Prostate gland (tissue), 2 donors: Measurements from ENCODE around the gene CLRN3.

Experiments
- POLR2A ChIP-seq: fragments of 450-650 bp; IDR thresholded peaks from one replicate; pipeline ENCODE4 v1.6.1; 2016; ENCODE audit warnings: antibody characterized with exemption, mild to moderate bottlenecking
- POLR2AphosphoS5 ChIP-seq: sonication (generic); formaldehyde crosslinking; IDR thresholded peaks from one replicate; pipeline ENCODE4 v1.6.1; 2017; ENCODE audit warnings: antibody characterized with exemption
- TF ChIP-seq, protein P1 (sequence below), 4 experiments: fragments of 200-600 bp in 2 of 4; fragments of 450-650 bp in 2 of 4; sonication (generic) in 2 of 4; IDR thresholded peaks; 1 replicate in 3 of 4; 2 replicates in 1 of 4; pipeline ENCODE4 v1.5.1; 2016 to 2019; ENCODE audit warnings: antibody characterized with exemption in 4 of 4, mild to moderate bottlenecking in 2 of 4, moderate library complexity in 2 of 4

DNA sequence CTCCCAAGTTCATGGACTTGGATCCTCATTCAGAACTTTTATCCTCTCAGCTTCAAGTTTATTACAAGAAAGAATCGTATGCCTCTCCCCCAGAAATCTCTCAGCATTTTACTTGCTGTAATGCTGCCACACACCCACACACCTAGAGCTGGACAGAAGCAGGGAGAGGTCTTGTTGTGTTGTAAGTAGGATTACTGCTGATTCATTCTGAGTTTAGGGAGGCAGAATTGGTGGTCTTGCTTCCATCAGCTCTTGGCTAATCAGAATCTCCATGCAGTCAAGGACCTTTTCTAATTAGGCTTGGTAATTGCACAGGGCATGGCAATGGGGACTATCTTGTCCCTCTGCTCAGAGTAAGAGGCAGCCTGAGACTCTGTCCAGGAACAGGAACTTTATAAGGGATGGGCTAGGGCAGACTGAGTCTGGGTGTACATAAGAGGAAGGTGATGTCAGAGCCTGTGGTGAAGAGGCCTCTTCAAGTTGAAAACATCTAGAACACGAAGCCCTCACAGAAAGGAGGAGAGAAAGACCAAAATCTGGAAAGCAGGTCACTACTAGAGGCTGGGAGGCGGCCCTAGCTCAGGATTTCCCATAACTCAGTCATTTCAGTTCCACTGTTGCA is 7.1 kb upstream of the CLRN3 start:
- TF ChIP-seq, protein P1, sequence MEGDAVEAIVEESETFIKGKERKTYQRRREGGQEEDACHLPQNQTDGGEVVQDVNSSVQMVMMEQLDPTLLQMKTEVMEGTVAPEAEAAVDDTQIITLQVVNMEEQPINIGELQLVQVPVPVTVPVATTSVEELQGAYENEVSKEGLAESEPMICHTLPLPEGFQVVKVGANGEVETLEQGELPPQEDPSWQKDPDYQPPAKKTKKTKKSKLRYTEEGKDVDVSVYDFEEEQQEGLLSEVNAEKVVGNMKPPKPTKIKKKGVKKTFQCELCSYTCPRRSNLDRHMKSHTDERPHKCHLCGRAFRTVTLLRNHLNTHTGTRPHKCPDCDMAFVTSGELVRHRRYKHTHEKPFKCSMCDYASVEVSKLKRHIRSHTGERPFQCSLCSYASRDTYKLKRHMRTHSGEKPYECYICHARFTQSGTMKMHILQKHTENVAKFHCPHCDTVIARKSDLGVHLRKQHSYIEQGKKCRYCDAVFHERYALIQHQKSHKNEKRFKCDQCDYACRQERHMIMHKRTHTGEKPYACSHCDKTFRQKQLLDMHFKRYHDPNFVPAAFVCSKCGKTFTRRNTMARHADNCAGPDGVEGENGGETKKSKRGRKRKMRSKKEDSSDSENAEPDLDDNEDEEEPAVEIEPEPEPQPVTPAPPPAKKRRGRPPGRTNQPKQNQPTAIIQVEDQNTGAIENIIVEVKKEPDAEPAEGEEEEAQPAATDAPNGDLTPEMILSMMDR (IDR thresholded peaks at IDR 0.05) = no peak
- no peak for TF ChIP-seq POLR2AphosphoS5
- TF ChIP-seq POLR2A = no peak
